SK-N-MC (cell line): Measurements from ENCODE around the gene KLHL6.

Experiments used
- DNase-seq: peaks from one replicate; pipeline ENCODE4 v3.0.0-alpha.2; 2011; ENCODE audit warnings: low read depth, low spot score
- H3K27ac ChIP-seq: fragments of 200-600 bp; sonication (generic); 2 replicates; pipeline ENCODE4 v1.5.1; 2016; ENCODE audit warnings: mixed run types
- H3K36me3 ChIP-seq: fragments of 200-600 bp; sonication (generic); 2 replicates; pipeline ENCODE4 v1.6.1; 2017; ENCODE audit warnings: antibody characterized with exemption, low read length, mixed read lengths; ENCODE audit not compliant: insufficient read depth
- H3K4me3 ChIP-seq: fragments of 200-600 bp; sonication (generic); 2 replicates; pipeline ENCODE4 v1.5.1; 2016
- H3K9ac ChIP-seq: fragments of 200-600 bp; sonication (generic); 2 replicates; pipeline ENCODE4 v1.8.0; 2017; ENCODE audit warnings: mixed run types, mixed read lengths; ENCODE audit not compliant: insufficient read length
- H3K9me3 ChIP-seq: fragments of 200-600 bp; sonication (generic); 2 replicates; pipeline ENCODE4 v1.6.1; 2017; ENCODE audit warnings: low read depth, mild to moderate bottlenecking, antibody characterized with exemption, low read length, moderate library complexity, mixed read lengths
- EZH2 ChIP-seq: fragments of 200-600 bp; sonication (generic); IDR thresholded peaks from one replicate; pipeline ENCODE4 v1.6.1; 2017; ENCODE audit warnings: antibody characterized with exemption
- FOXP2 ChIP-seq: optimal IDR thresholded peaks from 2 replicates; pipeline ENCODE3; 2011; ENCODE audit warnings: mild to moderate bottlenecking, moderate library complexity; ENCODE audit not compliant: insufficient read depth; ENCODE audit errors: extremely low read length, control extremely low read depth
- POLR2AphosphoS5 ChIP-seq: IDR thresholded peaks from 2 replicates; pipeline ENCODE4 v1.6.1; 2012; ENCODE audit warnings: mild to moderate bottlenecking, low read depth, low read length, borderline replicate concordance

Gene KLHL6

GRCh38 chr3:183555541-183556081 is at the start of gene KLHL6:
TSS of gene KLHL6 (minus strand) at chr3:183555706. CDS start at chr3:183555653, 53 bp downstream.
- Histone ChIP-seq H3K36me3 (no peaks in the 10 kb centered on the region), H3K4me3 (no peak within 1 kb of the TSS), H3K9ac (no peak within 1 kb of the TSS), H3K27ac (no peak within 1 kb of the TSS), H3K9me3 (no peaks in the 10 kb centered on the region)
- TF ChIP-seq EZH2 = no peak
- DNase-seq = no peak

DNA sequence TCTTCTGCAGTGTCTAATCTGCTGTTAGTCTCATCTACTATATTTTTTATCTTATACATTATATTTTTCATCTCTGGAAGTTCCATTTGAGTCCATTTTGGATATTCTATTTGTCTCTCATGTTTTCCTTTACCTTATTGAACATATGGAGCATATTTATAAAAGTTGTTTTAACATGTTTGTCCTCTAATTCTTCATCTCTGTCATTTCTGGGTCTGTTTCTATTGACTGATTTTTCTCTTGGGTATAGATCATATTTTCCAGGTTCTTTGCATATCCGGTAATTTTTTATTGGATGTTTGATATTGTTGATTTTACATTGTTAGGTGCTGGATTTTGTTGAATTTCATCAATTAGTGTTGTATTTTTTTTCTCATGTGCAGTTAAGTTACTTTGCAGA is 42.5 kb upstream of the KLHL6 start:
- Histone ChIP-seq H3K4me3 (no peak overlapping the region), H3K27ac (no peak overlapping the region), H3K36me3 (no peaks in the 10 kb centered on the region), H3K9ac (no peak overlapping the region), H3K9me3 (peaks cover 5% of the 10 kb centered on the region; the same call in 1 of the 2 replicates)
- DNase-seq = no peak
- no peak for TF ChIP-seq POLR2AphosphoS5
- no peak for TF ChIP-seq EZH2
- TF ChIP-seq FOXP2 = no peak

DNA sequence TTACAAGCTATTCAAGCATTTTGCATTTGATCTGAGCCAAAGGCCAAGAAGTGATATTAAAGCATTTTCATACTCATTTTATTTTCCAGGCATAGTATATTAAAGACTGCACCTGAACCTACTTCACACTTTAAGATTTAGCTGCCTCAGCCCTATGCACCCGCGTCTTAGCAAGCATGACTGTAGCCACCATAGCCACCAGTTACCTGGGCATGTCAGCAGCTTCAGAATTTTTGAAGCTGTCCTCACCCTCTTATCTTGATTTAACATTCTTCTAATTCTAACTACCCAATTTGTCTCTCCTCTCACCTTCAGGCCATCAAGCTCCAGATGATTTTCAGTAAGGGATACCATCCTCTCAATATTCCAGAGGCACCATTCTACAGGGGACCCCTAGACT is 39.1 kb upstream of the KLHL6 start:
- Histone ChIP-seq H3K9ac (no peak overlapping the region), H3K36me3 (no peaks in the 10 kb centered on the region), H3K27ac (no peak overlapping the region), H3K9me3 (peaks cover 5% of the 10 kb centered on the region; the same call in 1 of the 2 replicates), H3K4me3 (no peak overlapping the region)
- TF ChIP-seq FOXP2 (no peak), EZH2 (no peak), POLR2AphosphoS5 (no peak)
- DNase-seq = no peak

DNA sequence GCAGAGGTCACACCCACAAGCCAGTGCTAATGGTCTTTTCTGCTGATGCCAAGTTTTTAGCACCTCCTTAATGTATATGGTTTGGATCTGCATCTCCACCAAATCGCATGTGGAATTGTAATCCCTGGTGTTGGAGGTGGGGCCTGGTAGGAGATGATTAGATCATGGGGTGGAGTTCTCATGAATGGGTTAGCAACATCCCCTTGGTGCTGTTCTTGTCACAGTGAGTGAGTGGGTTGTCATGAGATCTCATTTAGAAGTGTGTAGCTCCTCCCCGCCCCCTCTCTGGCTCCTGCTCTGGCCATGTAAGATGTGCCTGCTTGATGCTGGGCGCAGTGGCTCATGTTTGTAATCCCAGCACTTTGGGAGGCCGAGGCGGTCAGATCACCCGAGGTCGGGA is 37.3 kb upstream of the KLHL6 start:
- TF ChIP-seq EZH2 (no peak), FOXP2 (no peak), POLR2AphosphoS5 (no peak)
- no peak overlapping the region for H3K9ac ChIP-seq
- no peaks in the 10 kb centered on the region for H3K9me3 ChIP-seq
- no peak overlapping the region for H3K27ac ChIP-seq
- H3K4me3 ChIP-seq = no peak overlapping the region
- no peak for DNase-seq
- no peaks in the 10 kb centered on the region for H3K36me3 ChIP-seq

- Histone ChIP-seq H3K9me3 (no peaks in the 10 kb centered on the region), H3K4me3 (no peak overlapping the region), H3K36me3 (no peaks in the 10 kb centered on the region), H3K27ac (no peak overlapping the region), H3K9ac (no peak overlapping the region)
- TF ChIP-seq FOXP2 = no peak
- DNase-seq = no peak
Observed at GRCh38 chr3:183591881-183592521, 36.5 kb upstream of the KLHL6 start.

GRCh38 chr3:183590442-183590841 is 34.9 kb upstream of the KLHL6 start:
- Histone ChIP-seq H3K27ac (no peak overlapping the region), H3K9ac (no peak overlapping the region), H3K9me3 (no peaks in the 10 kb centered on the region), H3K36me3 (no peaks in the 10 kb centered on the region), H3K4me3 (no peak overlapping the region)
- DNase-seq = no peak
- TF ChIP-seq EZH2 (no peak), POLR2AphosphoS5 (no peak)

DNA sequence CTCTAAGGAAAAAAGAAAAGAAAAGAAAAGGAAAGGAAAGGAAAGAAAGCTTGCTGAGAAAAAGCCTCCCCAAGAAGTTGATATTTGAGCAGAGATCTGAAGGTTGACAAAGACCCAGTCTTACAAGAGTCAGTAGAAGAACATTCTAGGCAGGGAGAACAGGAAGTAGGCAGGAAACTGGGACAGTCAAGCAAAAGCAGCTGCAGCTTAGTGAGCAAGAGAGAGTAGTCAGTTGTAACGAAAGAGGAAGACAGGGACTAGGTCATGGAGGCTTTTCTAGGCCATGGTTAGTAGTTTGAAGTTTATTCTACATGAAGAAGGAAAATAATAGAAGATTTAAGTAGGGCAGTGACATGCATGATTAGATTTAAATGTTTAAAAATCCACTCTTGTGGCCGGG is 31.8 kb upstream of the KLHL6 start:
- Histone ChIP-seq H3K9me3 (no peaks in the 10 kb centered on the region), H3K27ac (no peak overlapping the region), H3K4me3 (no peak overlapping the region), H3K36me3 (no peaks in the 10 kb centered on the region), H3K9ac (no peak overlapping the region)
- TF ChIP-seq POLR2AphosphoS5 (no peak), FOXP2 (no peak), EZH2 (no peak)
- no peak for DNase-seq

GRCh38 chr3:183586477-183586876 is 31.0 kb upstream of the KLHL6 start:
- H3K4me3 ChIP-seq = no peak overlapping the region
- H3K9ac ChIP-seq = no peak overlapping the region
- no peak overlapping the region for H3K27ac ChIP-seq
- TF ChIP-seq POLR2AphosphoS5 (no peak), EZH2 (no peak), FOXP2 (no peak)
- no peak for DNase-seq
- no peaks in the 10 kb centered on the region for H3K36me3 ChIP-seq
- H3K9me3 ChIP-seq = no peaks in the 10 kb centered on the region

GRCh38 chr3:183584914-183585280 is 29.4 kb upstream of the KLHL6 start:
- H3K9ac ChIP-seq = no peak overlapping the region
- TF ChIP-seq POLR2AphosphoS5 = no peak
- TF ChIP-seq EZH2 = no peak
- TF ChIP-seq FOXP2 = no peak
- DNase-seq = no peak
- no peaks in the 10 kb centered on the region for H3K9me3 ChIP-seq
- no peak overlapping the region for H3K27ac ChIP-seq
- no peak overlapping the region for H3K4me3 ChIP-seq
- H3K36me3 ChIP-seq = no peaks in the 10 kb centered on the region
